Measurements from ENCODE around the gene AREG. TPM values are rescaled to one million over a fixed set of nuclear protein-coding genes. Genes with fewer than 3 reads are reported as not detected.
"Not testable (repeated sequence)": the region's sequence is repeated elsewhere in the genome, so short reads cannot be mapped to it uniquely, and the experiment has no call there.

The AREG gene, protein sequence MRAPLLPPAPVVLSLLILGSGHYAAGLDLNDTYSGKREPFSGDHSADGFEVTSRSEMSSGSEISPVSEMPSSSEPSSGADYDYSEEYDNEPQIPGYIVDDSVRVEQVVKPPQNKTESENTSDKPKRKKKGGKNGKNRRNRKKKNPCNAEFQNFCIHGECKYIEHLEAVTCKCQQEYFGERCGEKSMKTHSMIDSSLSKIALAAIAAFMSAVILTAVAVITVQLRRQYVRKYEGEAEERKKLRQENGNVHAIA
- not detected for total RNA-seq

DNA sequence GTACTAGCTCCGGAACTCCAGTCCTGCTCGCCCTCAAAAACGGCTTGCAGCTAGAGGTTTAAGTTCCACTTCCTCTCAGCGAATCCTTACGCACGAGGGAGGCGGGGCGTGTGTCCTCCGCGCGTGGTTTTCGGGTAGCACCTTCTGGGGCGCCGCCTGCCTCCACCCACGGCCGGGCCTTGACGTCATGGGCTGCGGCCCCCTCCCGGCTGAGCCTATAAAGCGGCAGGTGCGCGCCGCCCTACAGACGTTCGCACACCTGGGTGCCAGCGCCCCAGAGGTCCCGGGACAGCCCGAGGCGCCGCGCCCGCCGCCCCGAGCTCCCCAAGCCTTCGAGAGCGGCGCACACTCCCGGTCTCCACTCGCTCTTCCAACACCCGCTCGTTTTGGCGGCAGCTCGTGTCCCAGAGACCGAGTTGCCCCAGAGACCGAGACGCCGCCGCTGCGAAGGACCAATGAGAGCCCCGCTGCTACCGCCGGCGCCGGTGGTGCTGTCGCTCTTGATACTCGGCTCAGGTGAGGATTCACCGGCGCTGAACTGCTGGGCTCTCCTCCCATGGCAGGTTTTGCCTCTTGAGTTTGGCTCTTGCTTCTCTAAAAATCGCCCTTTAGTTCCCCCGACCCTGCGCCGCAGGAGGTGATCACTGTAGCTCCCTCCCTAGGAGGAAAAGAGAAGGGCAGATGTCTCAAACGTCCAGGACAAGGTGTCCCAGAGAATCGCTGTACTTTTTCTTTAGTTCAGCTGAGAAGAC is at the start of gene AREG:
TSS of gene AREG (plus strand) at position 246 of the 752 bp plus-strand sequence. CDS start at position 456, 210 bp downstream.
- FAIRE-seq (no peak), DNase-seq (ENCODE audit: low spot score in 2 of 2) (peak in 1 of 2 donors; percentile 65)

GRCh38 chr4:74395633-74396032 is 49.3 kb upstream of the AREG start:
- FAIRE-seq (no peak), DNase-seq (ENCODE audit: low spot score in 2 of 2) (no peak)

DNA sequence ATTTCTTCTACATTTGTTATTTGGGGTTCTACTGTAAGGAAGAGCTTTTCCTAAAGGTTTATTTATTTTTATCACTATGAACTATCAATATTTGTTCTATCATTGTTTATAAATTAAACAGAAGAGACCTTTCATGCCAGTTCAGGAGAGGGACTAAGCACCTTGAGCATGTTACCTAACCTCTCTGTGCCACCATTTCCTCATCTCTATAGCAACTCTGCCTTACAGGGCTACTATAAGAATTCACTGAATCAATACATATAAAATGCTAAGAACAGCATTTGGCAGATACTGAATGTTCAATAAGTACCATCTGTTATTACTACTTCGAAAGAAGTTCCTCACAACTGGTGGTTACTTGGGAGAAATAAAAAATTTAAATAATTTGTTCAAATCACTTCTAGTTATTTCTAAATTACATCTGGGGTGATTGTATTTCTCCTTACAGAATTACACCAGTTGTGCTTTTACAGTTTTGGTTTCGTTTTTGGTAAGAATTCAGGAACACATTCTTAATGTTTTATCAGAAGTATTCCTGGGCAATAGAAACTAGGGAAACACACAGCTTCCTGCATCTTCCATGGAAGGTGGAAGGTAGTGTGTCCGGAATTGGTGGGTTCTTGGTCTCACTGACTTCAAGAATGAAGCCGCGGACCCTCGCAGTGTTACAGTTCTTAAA is 47.0 kb upstream of the AREG start:
- DNase-seq (ENCODE audit: low spot score in 2 of 2) (no peak), FAIRE-seq (no peak)

GRCh38 chr4:74398894-74399589 is 45.9 kb upstream of the AREG start:
- not testable (repeated sequence) for FAIRE-seq; DNase-seq (ENCODE audit: low spot score in 2 of 2)

DNA sequence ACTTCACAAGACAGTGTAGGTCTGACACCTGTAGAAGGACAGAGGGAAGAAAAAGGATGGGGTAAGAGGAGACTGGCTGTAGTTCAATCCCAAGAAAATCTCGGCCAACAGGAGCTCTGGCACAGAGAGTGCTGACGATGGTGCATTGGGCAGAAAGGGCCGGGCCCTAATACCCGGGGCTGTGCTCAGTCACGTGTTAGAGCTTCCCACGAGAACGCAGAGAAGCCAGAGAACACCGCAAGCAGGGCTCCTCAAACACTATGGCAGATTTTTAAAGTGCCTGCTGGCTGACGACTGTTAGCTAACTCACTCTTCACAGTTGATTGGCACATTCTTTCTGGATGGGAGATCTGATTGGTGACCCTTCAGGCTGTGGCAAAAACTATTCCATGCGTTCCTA is 44.5 kb upstream of the AREG start:
- FAIRE-seq (no peak), DNase-seq (ENCODE audit: low spot score in 2 of 2) (no peak)

DNA sequence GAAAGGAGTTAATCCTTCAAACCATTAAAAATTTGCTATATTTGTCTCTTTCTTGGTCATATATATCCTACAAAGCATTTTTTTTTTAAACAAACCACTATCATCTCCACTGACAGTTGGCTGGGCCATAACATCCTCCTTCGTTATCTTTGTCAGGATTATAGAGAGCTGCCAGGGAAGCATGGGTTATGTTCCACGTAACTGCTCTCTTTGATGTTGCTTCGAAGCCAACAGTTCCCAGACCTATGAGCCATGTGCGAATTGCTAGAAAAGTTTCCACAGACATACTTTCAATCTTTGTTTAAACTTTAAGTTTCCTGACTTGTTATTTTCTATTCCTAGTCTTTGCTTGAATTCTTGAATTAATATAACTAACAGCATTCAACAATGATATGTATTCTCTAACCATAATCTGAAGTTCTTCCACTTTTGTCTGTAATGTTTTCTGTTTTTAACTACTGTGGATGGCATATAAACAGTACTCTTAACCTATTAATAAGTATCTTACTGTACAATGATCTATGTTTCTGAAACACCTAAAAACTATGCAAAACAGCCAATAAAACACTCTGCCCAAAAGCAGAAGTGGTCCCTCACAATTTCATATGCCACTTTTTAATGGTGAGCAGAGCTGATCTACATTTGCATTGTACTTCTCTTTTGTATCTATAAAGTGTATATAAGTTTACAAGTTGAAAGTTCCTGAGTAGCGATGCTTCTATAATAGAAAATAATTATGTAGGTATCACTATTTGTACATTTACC is 42.1 kb upstream of the AREG start:
- FAIRE-seq (no peak), DNase-seq (ENCODE audit: low spot score in 2 of 2) (no peak)

- FAIRE-seq (no peak), DNase-seq (ENCODE audit: low spot score in 2 of 2) (no peak)
Measured at GRCh38 chr4:74407891-74408290, 37.0 kb upstream of the AREG start.

DNA sequence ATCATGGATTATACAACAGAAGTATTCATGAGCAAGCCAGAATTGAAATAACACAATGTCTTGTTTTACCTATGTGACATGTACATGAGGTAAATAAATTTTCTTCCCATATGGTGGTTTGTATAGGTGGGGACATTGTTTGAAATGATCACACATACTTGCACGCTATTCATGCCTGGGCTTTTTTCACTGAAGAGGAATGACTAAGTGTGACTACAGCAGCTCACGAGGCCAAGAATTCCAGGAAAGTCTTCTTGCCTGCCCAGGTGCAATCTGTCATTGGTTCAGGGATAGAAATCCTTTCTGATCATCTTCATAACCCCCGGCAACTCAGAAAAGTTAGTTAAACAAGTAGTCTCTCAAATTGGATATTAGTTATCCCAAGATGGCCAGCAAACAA is 36.3 kb upstream of the AREG start:
- FAIRE-seq (no peak), DNase-seq (ENCODE audit: low spot score in 2 of 2) (no peak)

DNA sequence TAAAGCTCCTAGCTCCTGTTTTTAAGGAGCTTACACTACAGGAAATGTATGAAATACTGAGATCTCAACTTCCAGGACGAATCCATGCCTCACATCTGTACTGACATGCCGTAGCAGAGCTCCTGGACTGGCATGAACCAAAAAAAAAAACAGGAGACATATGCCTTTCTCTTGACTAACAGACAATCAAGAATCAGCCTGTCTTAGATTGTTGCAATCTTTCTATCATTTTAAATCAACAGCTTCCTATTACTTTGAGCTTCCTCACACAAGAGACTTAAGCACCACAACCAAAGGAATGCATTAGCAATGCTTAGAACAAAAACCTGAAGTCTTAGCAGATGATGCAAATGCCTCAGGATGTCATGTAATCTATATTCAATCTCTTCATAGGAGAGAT is 34.7 kb upstream of the AREG start:
- FAIRE-seq (no peak), DNase-seq (ENCODE audit: low spot score in 2 of 2) (no peak)

DNA sequence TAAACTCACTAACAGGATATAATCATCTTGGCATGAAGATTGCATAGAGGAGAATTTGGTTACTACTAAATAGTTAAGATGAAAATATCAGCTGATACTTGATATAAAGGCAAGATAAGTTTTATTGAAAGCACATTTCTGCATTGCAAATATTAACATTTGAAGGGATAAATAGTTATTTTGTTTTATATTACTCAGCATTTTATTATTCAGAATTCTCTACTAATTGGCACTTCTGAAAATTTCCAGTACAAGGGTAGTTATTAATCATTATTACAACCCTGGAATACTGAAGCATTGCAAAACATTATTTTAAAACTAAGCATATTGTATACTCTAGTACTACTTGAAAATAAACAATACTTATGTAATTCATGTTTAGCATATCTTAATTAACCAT is 32.7 kb upstream of the AREG start:
- no peak for FAIRE-seq

GRCh38 chr4:74413265-74413664 is 31.7 kb upstream of the AREG start:
- DNase-seq (ENCODE audit: low spot score in 2 of 2), result no peak
- FAIRE-seq, result no peak

More for the DNA sequence above, 32.7 kb upstream of the AREG start:
- no peak for DNase-seq (ENCODE audit: low spot score in 2 of 2)

DNA sequence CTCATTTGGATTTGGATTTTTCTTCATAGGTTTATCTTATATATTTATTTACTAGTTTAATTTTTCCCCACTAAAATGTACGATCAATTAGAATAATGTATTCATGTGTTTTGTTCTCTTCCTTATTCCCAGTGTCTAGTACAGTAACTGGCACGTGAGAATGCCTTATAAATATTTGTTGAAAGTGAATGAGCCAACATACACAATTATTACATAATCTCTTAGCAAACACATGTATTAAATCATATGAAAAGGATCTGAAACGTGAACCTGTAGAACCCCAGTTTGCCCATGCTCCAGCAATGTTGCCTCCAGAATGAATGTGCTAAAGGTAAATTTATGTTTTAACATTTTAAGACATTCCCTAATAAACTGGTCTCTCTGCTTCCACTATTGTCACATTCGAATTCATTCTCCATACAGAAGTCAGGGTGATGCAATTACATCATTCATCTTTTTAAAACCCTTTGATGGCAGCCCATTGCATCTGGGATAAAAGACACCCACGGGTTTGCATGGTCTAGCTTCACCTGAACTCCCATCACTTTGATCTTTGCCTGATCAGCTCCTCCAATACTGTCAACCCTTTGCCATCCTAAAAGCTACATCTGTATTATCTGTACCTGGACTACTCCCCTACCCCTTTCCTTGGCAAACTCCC is 30.7 kb upstream of the AREG start:
- no peak for FAIRE-seq
- no peak for DNase-seq (ENCODE audit: low spot score in 2 of 2)

GRCh38 chr4:74415602-74416300 is 29.2 kb upstream of the AREG start:
- FAIRE-seq, result no peak
- DNase-seq (ENCODE audit: low spot score in 2 of 2), result no peak

- FAIRE-seq (no peak), DNase-seq (ENCODE audit: low spot score in 2 of 2) (no peak)
Measured at GRCh38 chr4:74418063-74418670, 26.8 kb upstream of the AREG start.

DNA sequence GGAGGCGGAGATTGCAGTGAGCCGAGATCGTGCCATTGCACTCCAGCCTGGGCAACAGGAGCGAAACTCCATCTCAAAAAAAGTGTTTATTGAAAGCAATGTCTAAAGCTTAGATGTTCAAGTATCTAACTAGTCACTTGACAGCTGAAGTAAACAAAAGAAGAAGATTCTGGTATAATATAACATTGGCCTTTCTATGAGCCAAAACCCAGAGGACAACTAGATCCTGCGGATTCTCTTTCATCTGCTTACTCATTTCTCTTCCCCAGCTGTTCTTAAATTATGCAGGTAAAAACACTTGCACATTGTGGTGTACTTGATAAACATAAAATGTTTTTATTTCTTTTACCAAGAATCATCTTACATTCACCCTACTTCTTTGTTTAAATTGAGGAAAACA is 24.1 kb upstream of the AREG start:
- DNase-seq (ENCODE audit: low spot score in 2 of 2) (no peak), FAIRE-seq (no peak)

GRCh38 chr4:74423104-74423503 is 21.8 kb upstream of the AREG start:
- FAIRE-seq, result no peak
- no peak for DNase-seq (ENCODE audit: low spot score in 2 of 2)

DNA sequence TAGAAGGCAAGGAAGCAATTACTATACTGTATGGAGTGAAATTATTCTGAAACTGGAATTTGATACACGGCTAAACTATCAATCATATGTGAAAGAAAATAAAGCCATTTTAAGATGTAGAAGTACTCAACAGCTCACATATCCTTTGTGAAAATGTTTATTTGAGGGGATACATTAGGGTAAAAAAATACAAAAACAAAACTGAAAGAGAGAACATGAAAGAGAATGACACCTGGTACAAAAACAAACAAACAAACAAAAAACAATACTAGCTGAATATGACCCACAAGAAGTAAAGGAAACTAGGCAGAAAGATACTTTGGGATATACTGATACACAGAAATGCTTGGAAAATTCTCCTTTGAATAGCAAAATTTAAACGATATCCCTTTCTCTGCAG is 20.8 kb upstream of the AREG start:
- FAIRE-seq, result no peak
- no peak for DNase-seq (ENCODE audit: low spot score in 2 of 2)

- DNase-seq (ENCODE audit: low spot score in 2 of 2) (no peak), FAIRE-seq (no peak)
Measured at GRCh38 chr4:74426101-74426500, 18.8 kb upstream of the AREG start.

DNA sequence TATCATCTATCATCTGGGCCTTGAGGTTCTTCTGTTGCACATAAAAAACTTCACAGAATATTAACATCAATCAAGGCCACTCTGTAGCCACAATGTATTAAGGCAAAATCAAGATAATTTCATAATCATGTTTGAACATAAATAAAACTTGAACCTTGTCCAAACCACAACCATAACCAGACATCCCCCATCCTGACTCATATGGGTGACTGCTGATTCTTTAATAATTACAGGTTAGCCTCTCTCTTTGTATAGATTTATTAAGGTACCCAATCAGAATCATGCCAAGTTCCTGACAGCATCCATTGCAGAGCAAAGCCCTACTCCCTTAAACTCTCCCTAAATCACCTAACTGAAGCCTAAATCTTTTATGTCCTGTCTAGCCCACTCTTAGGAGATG is 16.7 kb upstream of the AREG start:
- FAIRE-seq (no peak), DNase-seq (ENCODE audit: low spot score in 2 of 2) (no peak)

Measured in frontal cortex (tissue), 4 donors.